Measurements from ENCODE around the gene TMEM151B. TPM values are rescaled to one million over a fixed set of nuclear protein-coding genes. Genes with fewer than 3 reads are reported as not detected.
A peak's percentile ranks its signal among the peaks of the same experiment; 100 is the strongest.
"Not testable (repeated sequence)": the region's sequence is repeated elsewhere in the genome, so short reads cannot be mapped to it uniquely, and the experiment has no call there.

The TMEM151B gene
- total RNA-seq, 1 donor from 2014 or later: 53.5 TPM

GRCh38 chr6:44333942-44334341 is 63.7 kb downstream of the TMEM151B start:
- DNase-seq: no peak

- DNase-seq: no peak
These were observed 65.4 kb downstream of the TMEM151B start for GRCh38 chr6:44335631-44336030.

- DNase-seq: peak; percentile 22
These were observed 68.2 kb downstream of the TMEM151B start for GRCh38 chr6:44338228-44339122.

GRCh38 chr6:44339301-44339700 is 69.1 kb downstream of the TMEM151B start:
- DNase-seq: no peak

- DNase-seq: no peak
These were observed 69.7 kb downstream of the TMEM151B start for GRCh38 chr6:44339763-44340625.

GRCh38 chr6:44341095-44341890 is 71.0 kb downstream of the TMEM151B start:
- no peak for DNase-seq

GRCh38 chr6:44342052-44342451 is 71.8 kb downstream of the TMEM151B start:
- no peak for DNase-seq

- DNase-seq: no peak
These were observed 72.2 kb downstream of the TMEM151B start, which contains the start of gene SPATS1 for GRCh38 chr6:44342489-44342888. TSS of gene SPATS1 (plus strand) at chr6:44342650. CDS start at chr6:44343096, 446 bp downstream.

GRCh38 chr6:44346818-44347217 is 76.6 kb downstream of the TMEM151B start:
- not testable (repeated sequence) for DNase-seq

GRCh38 chr6:44349904-44350649 is 79.8 kb downstream of the TMEM151B start:
- DNase-seq: no peak

GRCh38 chr6:44350650-44350994 is 80.4 kb downstream of the TMEM151B start:
- DNase-seq: not testable (repeated sequence)

- no peak for DNase-seq
These were observed 82.0 kb downstream of the TMEM151B start for GRCh38 chr6:44352259-44352658.

GRCh38 chr6:44353336-44353735 is 83.1 kb downstream of the TMEM151B start:
- no peak for DNase-seq

GRCh38 chr6:44355640-44356039 is 85.4 kb downstream of the TMEM151B start:
- DNase-seq: no peak

- no peak for DNase-seq
These were observed 86.2 kb downstream of the TMEM151B start for GRCh38 chr6:44356487-44356886.

Other genes starting within 250 kb of the TMEM151B start
- gene MRPL14, start 143.0 kb upstream of the TMEM151B start, total RNA-seq: 34.6 TPM
- gene TMEM63B, start 142.9 kb upstream of the TMEM151B start, total RNA-seq: 41.3 TPM
- not detected for gene CAPN11, start 111.6 kb upstream of the TMEM151B start, total RNA-seq
- not detected for gene MYMX, start 53.5 kb upstream of the TMEM151B start, total RNA-seq
- 5.5 TPM for gene SLC29A1, start 46.9 kb upstream of the TMEM151B start, total RNA-seq
- 440 TPM for gene HSP90AB1, start 23.3 kb upstream of the TMEM151B start, total RNA-seq
- 33.1 TPM for gene SLC35B2, start 12.9 kb upstream of the TMEM151B start, total RNA-seq
- 7.8 TPM for gene NFKBIE, start 4.9 kb upstream of the TMEM151B start, total RNA-seq
- gene AARS2, start 42.9 kb downstream of the TMEM151B start, total RNA-seq: 14.5 TPM
- 0.62 TPM for gene SPATS1, start 72.2 kb downstream of the TMEM151B start, total RNA-seq
- 55.7 TPM for gene CDC5L, start 117.3 kb downstream of the TMEM151B start, total RNA-seq

All from occipital lobe (tissue), 2 donors.